GM10248 (cell line): ENCODE results near the gene NLRP9.

Source experiments
- CTCF ChIA-PET: fragments of 300-600 bp; sonication (Branson Sonifier 250); formaldehyde crosslinking; extraction: SDS; loops from one replicate; lab custom pipeline; 2021; ENCODE audit warnings: antibody characterized with exemption; lab: Yijun Ruan, JAX
- POLR2A ChIA-PET: fragments of 350-650 bp; sonication (Branson Sonifier 250); formaldehyde crosslinking; extraction: SDS; loops from one replicate; lab custom pipeline; 2020; ENCODE audit warnings: antibody characterized with exemption; lab: Yijun Ruan, JAX
- DNase-seq: peaks from one replicate; pipeline ENCODE4 v3.0.0; 2012; ENCODE audit errors: extremely low spot score
- CTCF ChIP-seq: IDR thresholded peaks from 2 replicates; pipeline ENCODE4 v1.5.1; 2012; ENCODE audit warnings: mild to moderate bottlenecking, low read depth; ENCODE audit errors: extremely low read depth, missing control alignments, control extremely low read depth

NLRP9 gene

GRCh38 chr19:55661826-55662225 lies 76.4 kb downstream of the NLRP9 start:
- TF ChIP-seq CTCF, result no peak
- CTCF ChIA-PET, result no interaction called here
- no peak for DNase-seq
- POLR2A ChIA-PET, result no interaction called here

DNA sequence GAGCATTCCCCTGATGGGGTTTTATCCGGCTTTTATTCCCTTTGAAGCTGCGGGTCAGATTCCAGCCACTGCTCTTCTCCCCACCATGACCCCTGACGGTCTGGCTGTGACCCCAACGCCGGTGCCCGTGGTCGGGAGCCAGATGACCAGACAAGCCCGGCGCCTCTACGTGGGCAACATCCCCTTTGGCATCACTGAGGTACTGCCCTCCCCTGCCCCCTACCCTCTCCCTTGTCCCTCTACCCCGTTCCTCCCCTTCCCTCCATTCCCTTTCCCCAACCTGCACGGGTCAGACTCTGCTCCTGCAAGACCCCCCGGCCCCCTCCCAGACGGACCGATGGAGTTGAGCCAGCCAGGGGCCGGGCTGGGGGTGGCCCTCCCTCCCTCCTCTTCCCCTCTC lies 77.2 kb downstream of the NLRP9 start:
- DNase-seq, result no peak
- ChIA-PET CTCF (interaction anchor here (2.6 kb wide), 1 partner anchor 11 kb away, joined by 7 read pairs; no protein-coding TSS in a partner anchor), POLR2A (no interaction called here)
- TF ChIP-seq CTCF, result no peak

DNA sequence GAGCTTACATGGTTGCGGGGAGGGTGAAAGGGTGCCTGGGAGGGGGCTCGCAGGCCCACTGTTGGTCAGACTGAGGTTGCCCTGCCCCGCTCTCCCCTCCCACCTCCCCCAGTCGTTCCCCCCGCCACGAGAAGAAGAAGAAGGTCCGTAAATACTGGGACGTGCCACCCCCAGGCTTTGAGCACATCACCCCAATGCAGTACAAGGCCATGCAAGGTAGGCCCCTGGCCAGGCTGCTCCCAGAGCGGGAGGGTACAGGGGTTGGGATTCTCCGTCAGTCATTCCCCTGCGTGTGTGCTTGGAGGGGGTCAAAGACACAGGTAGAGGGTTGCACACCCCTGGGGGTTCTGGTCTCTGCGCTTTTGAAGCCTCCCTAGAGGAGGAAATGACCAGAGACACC lies 77.8 kb downstream of the NLRP9 start:
- TF ChIP-seq CTCF, result no peak
- no peak for DNase-seq
- ChIA-PET CTCF (interaction anchor here (2.6 to 5.0 kb wide), 2 partner anchors 11 to 29 kb away, joined by 7 to 28 read pairs; no protein-coding TSS in a partner anchor), POLR2A (no interaction called here)

DNA sequence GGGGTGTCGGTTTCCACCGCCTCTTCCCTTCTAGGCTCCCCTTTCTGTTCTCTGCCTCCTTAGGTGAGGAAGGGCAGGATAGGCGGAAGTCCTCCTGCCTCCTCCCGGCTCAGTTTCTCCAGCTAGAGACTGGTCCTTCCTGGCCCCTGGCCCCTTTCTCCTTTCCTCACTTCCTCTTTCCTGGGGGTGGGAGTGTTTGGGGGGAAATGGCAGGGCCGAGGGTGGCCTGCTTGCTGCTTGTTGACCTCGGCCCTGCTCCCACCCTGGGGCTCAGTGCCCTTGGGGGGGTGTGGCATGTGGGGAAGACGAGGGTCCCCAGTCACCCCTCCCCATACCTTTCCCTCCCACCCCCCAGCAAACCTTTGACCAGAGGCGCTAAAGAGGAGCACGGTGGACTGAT lies 78.4 kb downstream of the NLRP9 start:
- ChIA-PET POLR2A (no interaction called here), CTCF (interaction anchor here (2.6 to 5.0 kb wide), 2 partner anchors 12 to 28 kb away, joined by 7 to 28 read pairs; no protein-coding TSS in a partner anchor)
- DNase-seq, result no peak
- no peak for TF ChIP-seq CTCF

DNA sequence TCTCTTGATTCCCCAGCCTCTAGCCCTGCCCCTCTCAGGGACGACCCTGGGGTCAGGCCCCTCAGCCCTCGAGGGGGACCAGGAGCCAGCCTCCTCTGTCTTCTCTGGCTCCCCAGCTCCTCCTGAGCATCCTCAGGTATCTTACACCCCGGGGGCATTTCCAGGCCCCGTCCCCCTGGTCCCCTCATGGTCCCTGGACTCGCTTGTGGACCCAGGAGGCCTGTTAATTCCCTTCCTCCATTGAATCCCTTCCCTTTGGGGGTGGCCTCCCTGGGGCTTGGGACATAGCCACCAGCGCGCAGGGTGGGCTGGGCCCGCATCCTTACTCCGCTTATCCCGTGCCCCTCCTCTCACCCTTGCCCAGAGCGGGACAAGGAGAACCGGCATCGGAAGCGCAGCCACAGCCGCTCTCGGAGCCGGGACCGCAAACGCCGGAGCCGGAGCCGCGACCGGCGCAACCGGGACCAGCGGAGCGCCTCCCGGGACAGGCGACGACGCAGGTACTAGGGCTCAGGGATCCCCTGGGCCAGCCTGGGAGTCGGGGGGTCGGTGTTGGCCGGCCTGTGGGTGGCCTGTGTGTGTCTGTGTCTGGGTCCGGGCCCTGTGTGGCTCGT lies 79.2 kb downstream of the NLRP9 start:
- CTCF ChIA-PET, result interaction anchor here (2.6 to 5.0 kb wide), 2 partner anchors 13 to 27 kb away, joined by 7 to 28 read pairs; no protein-coding TSS in a partner anchor

More for the DNA sequence above, 79.2 kb downstream of the NLRP9 start:
- POLR2A ChIA-PET, result no interaction called here
- no peak for DNase-seq
- TF ChIP-seq CTCF, result no peak
